DLD1 (cell line): ENCODE results near the gene RTN4.
"Not testable (repeated sequence)": the region's sequence is repeated elsewhere in the genome, so short reads cannot be mapped to it uniquely, and the experiment has no call there.

Experiments used
- in situ Hi-C: cut with HindIII; loops from 2 replicates; pipeline ENCODE4 v1.10.0; 2017; ENCODE audit warnings: low sequenced_read_pairs

RTN4 gene

DNA sequence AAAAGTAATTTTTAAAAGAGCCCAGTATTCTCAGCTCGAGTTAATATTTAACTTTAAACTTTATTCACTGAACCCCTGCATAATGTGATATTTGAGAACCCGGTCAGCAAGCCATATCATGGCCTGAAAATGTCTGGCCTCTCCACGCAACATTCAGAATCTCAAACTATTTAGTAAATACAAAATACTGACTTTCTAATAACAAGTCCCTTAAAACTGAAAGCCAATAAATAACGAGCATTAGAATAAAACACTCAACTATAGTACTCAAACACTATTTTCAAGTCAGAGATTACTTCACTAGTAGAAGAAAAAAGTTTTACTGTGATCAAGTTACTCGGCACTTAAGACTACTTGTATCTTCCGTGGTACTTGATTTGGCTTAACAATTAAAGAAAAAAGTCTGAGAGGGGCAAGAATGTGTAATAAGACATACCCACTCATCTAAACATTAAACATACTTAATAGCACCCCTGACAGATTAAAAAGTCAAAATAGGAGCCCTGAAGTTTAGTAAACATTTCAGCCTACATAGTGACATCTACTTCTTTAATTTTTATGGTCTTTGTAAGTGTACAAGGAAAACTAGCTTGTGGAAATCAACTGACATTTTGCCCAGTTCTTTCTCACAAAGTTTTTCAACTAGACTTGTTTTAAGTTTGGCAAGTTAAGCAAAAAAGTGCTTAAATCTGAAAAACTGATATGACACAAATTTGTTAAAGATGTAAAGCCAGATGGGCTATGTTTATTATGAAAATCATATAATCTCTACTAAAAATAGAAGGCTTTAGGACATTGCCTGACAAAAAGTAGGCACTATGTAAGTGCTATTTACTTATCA lies 38.2 kb downstream of the RTN4 start:
- in situ Hi-C loops, result loop anchor here (10.0 kb wide), 1 partner anchor 163 kb away; no protein-coding TSS in a partner anchor

DNA sequence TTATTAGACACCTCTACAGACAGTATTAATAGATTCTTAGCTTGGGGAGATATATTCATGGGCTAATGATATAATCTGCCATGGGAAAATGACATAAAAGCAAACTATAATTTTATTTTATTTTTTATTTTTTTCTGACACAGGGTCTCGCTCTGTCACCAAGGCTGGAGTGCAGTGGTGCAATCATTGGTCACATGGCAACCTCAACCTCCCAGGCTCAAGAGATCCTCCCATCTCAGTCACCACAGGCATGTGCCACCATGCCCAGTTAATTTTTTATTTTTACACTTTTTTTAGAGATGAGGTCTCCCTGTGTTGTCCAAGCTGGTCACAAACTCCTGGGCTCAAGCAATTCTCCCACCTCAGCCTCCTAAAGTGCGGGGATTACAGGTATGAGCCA lies 39.3 kb downstream of the RTN4 start:
- in situ Hi-C loops, result loop anchor here (10.0 kb wide), 1 partner anchor 164 kb away; no protein-coding TSS in a partner anchor

DNA sequence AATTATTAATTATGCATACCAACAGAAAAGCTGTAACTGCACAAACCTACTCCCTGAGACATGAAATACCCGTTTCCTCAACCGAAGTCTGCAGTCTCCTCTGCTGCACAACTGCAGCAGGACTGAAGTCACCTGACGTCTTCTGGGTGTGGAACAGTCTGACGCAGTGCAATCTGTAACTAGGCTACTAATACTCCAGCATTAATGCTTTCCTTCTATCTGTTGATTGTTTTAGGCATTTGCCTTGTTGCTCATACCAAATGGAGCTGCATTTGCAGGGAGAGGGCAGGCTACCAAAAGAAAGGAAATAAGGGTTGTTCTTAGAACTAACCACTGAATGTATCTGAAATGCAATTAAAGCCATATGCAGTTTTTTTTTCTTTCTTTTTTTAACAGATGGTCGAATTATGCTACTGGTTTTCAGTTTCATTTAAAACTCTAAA lies 40.1 kb downstream of the RTN4 start:
- in situ Hi-C loops, result loop anchor here (10.0 kb wide), 1 partner anchor 165 kb away; no protein-coding TSS in a partner anchor

DNA sequence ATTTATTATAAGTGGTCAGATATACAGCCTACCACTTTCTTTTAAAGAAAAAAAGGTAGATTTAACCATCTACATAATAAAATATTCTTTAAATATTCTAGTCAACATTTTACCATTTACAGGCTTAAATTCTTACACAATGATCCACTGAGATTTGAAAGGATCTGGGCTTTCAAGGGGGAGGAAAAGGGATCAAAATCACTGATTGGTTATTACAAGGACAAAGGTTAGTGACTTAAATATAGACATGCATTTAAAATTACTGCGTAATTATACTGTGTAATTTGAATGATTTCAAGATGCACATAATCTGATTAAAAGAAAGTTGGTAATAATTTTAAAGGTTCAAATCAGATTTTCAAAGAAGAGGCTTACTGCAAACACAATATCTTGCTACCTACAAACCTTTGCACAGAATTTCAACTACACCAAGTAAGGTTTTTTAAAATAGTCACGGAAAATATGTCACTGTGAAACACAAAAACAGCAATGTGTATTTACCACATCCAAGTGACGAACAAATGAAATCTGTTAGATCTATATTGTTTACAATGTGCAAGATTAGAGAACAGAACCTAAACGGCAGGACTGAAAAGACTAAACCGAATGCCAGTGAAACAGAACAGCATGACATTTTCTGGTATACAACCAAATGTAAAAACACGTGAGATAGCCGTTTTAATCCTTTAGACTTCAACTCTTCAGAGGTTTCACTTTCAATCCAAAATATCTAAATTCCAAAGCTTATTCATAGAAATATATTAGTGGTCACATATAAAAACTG lies 40.8 kb downstream of the RTN4 start:
- in situ Hi-C loops, result loop anchor here (10.0 kb wide), 1 partner anchor 165 kb away; no protein-coding TSS in a partner anchor

DNA sequence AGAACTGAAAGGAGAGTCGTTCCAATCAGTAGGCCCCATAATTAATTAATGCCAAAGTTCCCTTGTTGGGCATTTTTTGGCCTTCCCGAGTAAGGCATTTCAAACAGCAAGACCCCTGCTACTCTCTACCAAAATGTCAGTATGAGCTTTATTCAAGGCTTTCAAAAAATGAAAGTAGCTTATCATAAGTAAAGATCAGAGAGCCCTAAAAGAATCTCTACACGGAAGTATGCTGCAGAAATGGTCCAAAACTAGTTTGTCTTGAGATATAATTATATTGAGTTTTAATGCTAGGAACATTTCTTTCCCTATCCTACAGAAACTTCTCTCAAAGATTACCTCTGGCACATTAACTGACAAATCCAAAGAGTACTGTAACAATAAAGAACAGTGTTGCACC lies 43.9 kb downstream of the RTN4 start:
- in situ Hi-C loops, result no loop called here

DNA sequence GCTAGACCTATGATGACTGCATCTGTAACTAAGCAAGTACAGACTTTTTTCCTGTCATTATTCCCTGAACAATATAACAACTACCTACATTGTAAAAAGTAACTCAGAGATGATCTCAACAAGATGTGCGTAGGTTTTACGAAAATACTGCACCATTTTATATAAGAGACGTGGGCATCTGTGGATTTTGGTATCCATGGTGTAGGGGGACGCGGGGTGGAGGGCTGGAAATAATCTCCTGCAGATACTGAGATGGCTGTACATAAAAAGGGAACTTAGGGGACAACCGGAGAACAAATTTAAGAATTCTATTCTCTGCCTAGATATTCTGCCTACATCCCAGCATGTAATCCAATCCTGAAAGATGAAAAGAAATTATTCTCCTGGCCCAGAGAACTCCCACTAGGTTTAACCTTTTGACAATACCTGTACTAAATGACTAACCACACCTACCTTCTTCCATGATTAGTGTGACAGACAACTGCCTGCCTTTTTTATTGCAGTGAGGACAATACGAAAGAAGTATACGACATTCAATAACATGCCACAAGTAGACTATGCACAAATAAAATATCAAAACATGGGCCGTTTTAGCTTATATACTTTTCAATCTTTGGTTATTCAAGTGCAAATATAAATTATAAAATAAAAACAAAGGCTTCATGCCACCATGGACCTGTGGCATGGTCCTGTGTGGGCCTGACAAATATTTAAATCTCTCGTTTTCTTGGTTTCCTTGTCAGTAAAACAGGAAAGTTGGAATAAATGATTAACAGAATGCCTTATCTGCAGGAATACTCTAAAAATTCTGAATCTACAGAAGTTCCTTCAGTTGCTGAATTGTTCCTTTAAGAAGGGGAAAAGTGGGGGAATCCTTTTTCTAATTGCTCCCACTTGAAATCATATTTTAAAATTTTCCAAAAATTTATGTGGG lies 46.3 kb downstream of the RTN4 start:
- in situ Hi-C loops, result no loop called here

DNA sequence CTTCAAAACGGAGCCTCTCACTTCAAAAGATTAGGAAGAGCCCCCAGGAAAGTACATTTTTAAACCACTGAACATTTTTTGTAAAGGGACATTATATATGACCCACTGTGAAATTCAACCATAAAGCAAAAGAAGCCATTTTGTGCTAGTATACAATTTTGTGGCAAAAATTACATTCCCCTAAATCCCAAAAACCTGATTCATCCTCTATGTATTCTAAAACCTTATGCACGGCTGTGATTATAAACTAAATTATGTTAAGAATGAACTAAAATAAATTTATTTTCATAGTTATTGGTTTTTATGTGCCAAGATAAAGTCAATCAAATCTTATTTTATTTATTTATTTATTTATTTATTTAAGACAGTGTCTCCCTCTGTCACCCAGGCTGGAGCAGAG lies 48.5 kb downstream of the RTN4 start:
- in situ Hi-C loops, result no loop called here

DNA sequence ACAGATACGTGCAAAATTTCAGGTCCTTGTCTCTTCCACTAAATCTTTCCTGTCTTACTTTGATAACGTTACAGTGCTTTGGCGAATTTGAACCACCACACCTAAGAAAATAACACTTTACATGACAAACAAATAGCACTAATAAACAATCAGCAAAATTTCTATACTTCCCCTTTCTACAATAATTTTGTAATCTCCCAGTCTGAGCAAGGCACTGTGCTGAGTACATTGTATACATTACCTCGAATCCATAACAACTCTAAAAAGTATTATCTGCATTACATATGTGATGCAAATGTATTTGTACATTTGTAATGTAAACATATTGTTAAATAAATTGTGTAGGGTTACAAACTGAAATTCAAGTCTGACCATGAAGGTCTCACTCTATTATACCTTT lies 49.9 kb downstream of the RTN4 start:
- in situ Hi-C loops, result no loop called here

DNA sequence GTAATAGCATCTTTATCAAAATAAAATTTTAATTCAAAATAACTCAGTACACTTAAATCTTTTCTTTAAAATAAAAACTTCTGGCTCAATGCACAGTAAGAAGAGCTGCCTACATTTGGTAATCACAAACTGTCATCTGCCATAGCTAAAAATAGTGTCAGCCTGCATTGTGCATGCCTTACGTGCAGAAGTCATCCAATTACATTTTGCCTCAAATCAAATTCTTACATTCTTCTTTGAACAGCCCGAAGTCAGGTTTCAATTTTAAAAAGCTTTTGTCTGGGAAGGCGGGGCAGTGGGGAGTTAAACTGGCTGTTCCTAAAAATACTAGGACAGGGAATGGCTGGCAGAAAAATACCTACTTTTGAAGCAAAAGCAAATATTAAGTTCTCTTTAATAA lies 51.1 kb downstream of the RTN4 start:
- in situ Hi-C loops, result no loop called here

DNA sequence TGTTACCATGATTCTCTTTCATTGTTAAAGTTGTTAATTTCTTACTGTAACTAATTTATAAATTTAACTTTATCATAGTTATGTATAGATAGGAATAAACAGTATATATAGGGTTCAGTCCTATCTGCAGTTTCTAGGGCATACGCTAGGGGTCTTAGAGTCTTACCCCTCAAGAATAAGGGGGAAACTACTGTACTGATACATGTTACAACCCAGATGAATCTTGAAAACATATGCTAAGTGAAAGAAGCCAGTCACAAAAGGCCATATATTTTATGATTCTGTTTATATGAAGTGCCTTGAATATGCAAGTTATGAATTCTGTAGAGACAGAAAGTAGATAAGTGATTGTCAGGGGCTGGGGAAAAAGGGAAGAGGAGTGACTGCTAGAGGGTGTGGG lies 52.4 kb downstream of the RTN4 start:
- in situ Hi-C loops, result no loop called here

DNA sequence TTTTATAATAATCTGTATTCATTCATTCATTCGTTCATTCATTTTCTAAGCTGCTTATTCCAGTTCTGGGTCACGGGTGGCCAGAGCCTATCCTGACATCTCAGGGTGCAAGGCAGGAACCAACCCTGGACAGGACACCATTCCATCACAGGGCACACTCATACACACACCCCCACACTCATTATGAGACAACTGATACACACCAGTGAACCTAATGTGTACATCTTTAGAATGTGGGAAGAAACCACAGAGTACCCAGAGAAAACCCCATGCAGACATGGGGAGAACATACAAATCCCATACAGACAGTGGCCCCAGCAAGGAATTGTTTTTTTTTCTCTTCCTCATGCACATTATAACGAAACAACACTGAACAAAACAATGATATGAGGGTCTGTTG lies 54.7 kb downstream of the RTN4 start:
- in situ Hi-C loops, result no loop called here

DNA sequence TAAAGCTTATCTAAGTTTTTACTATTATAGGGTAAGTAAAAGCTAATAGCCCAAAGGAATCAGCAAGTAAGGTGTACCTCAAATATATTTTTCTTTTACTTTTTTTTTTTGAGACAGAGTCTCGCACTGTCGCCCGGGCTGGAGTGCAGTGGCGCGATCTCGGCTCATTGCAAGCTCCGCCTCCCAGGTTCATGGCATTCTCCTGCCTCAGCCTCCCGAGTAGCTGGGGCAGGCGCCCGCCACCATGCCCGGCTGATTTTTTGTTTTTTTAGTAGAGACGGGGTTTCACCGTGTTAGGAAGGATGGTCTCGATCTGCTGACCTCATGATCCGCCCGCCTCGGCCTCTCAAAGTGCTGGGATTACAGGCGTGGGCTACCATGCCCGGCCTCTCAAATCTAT lies 59.6 kb downstream of the RTN4 start:
- in situ Hi-C loops, result not testable (repeated sequence)

DNA sequence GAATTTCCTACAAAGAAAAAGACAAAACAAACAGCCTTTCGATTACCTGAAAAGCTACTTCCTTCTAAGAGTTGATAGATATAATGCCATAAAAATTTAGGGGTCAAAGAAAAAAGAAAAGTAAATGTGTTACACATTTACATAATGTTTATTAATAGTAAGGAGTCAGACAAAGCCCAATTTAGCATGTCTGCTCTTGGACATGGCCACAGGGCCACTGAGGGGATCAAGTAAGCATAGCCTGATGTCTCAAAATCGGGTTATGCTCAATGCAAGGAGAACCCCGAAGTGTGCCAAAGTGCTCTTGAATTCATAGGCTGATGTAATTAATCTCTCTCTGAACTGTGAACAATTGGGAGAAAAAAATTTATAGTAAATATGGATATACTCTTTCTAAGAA lies 61.6 kb downstream of the RTN4 start:
- in situ Hi-C loops, result no loop called here

DNA sequence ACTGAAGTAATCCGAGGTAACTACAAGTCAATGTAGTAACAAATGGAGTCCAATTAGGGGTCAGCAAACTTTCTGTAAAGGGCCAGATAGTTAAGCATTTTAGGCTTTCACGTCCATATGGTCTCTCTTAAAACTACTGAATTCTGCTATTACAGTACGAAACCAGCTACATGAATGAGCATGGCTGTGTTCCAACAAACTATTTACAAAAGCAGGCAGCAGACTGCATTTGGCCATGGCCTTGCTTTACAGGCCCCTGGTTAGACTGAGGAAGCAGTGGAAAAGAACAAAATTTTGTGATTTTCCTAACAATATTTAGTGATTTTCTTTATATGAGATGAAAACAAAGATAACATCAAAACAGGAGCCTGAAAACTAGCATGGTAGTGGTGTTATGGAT lies 64.0 kb downstream of the RTN4 start:
- in situ Hi-C loops, result no loop called here

DNA sequence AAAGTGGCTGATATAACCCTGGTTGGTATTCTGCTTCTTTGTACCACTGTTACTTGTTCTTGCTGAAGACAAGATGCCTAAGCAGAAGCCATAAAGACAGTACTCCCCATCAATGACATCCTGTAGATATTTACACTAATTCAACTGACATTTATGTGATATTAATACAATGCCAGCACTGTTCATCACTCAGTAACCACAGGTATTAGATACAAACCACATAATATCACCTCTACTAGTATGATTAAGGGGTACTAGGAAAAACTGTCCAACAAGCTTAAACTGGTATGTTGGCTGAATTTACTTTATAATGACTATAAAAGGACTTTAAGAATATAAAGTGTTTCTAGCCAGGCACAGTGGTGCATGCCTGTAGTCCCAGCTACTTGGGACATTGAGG lies 65.8 kb downstream of the RTN4 start:
- in situ Hi-C loops, result no loop called here

DNA sequence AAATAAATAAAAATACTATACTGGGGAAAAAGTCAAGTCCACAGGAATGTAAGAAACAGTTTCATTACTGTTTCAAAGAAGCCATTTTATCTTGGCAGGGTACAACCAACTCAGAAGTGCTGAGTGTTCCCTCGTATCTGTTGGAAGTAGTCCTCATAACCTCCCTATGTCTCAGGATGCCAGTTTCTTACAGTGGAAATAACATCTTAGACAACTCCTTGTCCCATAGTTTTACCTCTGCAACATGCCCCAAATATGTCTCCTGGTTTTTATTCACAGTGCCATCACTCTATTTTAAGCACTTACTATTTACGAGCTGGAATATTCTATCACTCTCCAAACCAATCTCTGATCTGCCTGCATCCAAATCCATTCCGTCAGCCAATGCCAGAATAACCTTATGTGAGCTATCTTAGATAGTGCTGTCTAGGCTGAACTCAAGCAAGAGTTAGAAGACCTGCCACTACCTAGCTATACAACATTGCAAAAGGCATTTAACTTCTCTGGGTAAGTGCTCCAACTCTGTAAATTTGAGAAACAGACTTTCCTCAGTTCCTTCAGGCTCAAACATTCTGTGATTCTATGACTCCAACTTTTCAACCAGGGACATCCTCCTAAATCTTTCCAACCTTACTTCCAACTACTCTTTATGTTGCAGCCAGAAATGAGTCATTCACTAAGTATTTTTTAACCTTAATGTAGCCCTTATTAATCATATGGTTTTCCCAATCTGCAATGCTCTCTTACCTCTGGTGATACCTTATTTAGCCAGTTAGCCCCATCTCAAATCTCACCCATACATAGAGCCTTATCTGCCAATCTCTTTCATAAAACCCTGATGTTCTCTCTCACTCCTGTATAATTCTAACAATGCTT lies 66.7 kb downstream of the RTN4 start:
- in situ Hi-C loops, result no loop called here

DNA sequence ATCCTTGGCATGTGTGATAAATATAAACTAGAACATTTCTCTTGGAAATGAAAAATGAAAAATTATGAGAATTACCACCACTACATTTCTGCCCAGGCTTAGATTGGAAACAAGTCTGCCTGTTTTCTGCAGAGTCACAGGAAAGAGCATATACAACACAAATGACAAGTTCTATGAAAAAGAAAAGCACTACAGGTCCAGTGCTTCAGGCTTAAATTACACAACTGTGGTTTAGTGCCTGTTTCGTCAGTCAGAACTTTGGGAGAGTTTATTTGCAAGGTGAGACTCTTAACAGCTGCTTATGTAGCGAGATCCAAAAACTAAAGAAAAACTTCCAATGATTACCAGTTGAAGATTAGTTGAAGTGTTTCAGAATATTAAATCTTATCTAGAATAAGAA lies 68.9 kb downstream of the RTN4 start:
- in situ Hi-C loops, result no loop called here

DNA sequence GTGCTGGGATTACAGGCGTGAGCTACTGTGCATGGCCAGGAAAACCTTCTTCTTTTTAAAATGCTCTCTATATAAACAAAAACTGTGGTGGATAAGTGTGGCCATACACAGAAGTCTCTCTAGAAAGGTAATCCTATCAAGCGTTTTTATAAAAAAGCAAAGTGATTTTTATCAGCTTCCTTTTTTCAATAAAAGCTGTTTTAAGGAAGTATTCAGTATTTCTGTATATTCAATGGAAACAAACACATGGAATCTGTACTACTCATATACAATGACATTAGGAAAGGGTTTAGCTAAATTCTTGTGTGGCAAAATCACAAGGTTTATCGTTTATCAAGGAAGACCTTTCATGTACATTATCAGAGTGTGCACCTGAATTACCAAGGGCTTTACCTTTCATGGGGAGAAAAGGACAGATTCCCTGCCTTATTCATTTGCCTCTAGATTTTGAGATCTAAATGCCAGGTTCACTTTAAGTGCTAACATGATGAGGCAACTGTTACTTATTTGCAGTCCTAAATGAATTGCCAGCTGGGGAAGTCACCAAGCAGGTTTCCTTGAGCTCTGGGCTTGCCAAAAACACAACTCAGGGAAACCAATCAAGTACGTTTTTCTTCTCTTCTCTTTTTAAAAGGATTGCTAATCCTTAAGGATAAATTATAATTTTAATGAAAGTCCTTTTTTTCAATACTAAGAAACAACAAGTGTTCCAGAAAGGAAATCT lies 70.8 kb downstream of the RTN4 start:
- in situ Hi-C loops, result no loop called here

DNA sequence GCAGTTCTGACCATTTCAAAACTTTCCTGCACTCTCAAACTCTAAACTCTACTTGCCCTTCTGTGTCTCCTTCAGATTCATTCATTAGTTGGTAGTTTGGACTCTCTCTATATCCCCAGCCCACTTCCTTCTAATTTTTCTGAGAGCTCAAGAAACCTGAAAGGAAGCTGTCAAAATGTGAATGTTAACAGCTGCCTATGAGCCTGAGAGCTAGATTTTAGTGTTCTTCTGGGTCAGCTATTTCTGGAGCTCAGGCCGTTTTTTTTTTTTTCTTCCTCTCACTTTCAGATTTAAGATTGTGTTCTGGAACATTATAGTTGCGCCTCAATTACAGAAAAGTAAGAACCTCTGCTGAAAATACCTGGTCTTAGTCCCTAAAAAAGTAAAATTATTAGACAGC lies 73.1 kb downstream of the RTN4 start:
- in situ Hi-C loops, result no loop called here
